IPS-20b (cell line): ENCODE measurements around the gene LRRC75A.

ENCODE experiments used
- H3K27ac ChIP-seq: one replicate; pipeline ENCODE4 v1.5.1; 2013; ENCODE audit warnings: low read length
- H3K27me3 ChIP-seq: 2 replicates; pipeline ENCODE4 v1.6.1; 2013; ENCODE audit warnings: mild to moderate bottlenecking, low read length, inconsistent platforms; ENCODE audit not compliant: insufficient read depth
- H3K36me3 ChIP-seq: 2 replicates; pipeline ENCODE4 v1.6.1; 2013; ENCODE audit warnings: low read depth, mild to moderate bottlenecking, inconsistent platforms, low read length, moderate library complexity; ENCODE audit not compliant: insufficient read depth
- H3K4me1 ChIP-seq: 2 replicates; pipeline ENCODE4 v1.6.1; 2013; ENCODE audit warnings: mild to moderate bottlenecking, control low read depth, inconsistent platforms, low read length, moderate library complexity; ENCODE audit not compliant: insufficient read depth
- H3K4me3 ChIP-seq: 2 replicates; pipeline ENCODE4 v1.5.1; 2013; ENCODE audit warnings: mild to moderate bottlenecking, low read length, inconsistent platforms
- H3K9ac ChIP-seq: 2 replicates; pipeline ENCODE4 v1.6.1; 2013; ENCODE audit warnings: low read depth, mild to moderate bottlenecking, inconsistent platforms, low read length, moderate library complexity
- H3K9me3 ChIP-seq: 2 replicates; pipeline ENCODE4 v1.6.1; 2013; ENCODE audit warnings: mild to moderate bottlenecking, low read depth, low read length, inconsistent platforms; ENCODE audit not compliant: insufficient read depth

The LRRC75A gene

GRCh38 chr17:16467886-16468285, 24.1 kb downstream of the LRRC75A start:
- H3K9ac ChIP-seq = no peak overlapping the region
- no peaks in the 10 kb centered on the region for H3K27me3 ChIP-seq
- H3K27ac ChIP-seq = no peak overlapping the region
- H3K4me3 ChIP-seq = no peak overlapping the region
- H3K9me3 ChIP-seq = no peaks in the 10 kb centered on the region
- H3K36me3 ChIP-seq = no peaks in the 10 kb centered on the region
- H3K4me1 ChIP-seq = no peaks in the 10 kb centered on the region; the same call in 1 of the 2 replicates

DNA sequence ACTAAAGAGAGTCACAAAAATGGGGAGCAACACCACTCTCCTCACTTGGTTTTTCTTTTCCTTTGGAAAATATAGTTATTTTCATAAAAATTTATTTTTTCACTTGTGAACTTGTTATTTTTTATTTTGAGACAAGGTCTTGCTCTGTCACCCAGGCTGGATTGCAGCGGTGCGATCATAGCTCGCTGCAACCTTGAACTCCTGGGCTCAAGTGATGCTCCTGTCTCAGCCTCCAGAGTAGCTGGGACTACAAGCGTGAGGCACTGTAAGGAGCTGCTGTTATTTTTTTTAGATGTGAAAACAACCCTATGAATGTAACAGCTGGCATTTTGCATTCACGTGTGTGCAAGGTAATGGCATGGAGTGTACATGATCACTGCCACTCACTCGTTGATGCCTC, 24.9 kb downstream of the LRRC75A start:
- Histone ChIP-seq H3K36me3 (no peaks in the 10 kb centered on the region), H3K4me3 (no peak overlapping the region), H3K9ac (no peak overlapping the region), H3K4me1 (no peaks in the 10 kb centered on the region; the same call in 1 of the 2 replicates), H3K27me3 (no peaks in the 10 kb centered on the region), H3K27ac (no peak overlapping the region), H3K9me3 (no peaks in the 10 kb centered on the region)

- Histone ChIP-seq H3K4me3 (no peak overlapping the region), H3K4me1 (no peaks in the 10 kb centered on the region; the same call in 1 of the 2 replicates), H3K9me3 (no peaks in the 10 kb centered on the region), H3K27ac (no peak overlapping the region), H3K9ac (no peak overlapping the region), H3K36me3 (no peaks in the 10 kb centered on the region), H3K27me3 (no peaks in the 10 kb centered on the region)
Measured at GRCh38 chr17:16466407-16466806, 25.6 kb downstream of the LRRC75A start.

DNA sequence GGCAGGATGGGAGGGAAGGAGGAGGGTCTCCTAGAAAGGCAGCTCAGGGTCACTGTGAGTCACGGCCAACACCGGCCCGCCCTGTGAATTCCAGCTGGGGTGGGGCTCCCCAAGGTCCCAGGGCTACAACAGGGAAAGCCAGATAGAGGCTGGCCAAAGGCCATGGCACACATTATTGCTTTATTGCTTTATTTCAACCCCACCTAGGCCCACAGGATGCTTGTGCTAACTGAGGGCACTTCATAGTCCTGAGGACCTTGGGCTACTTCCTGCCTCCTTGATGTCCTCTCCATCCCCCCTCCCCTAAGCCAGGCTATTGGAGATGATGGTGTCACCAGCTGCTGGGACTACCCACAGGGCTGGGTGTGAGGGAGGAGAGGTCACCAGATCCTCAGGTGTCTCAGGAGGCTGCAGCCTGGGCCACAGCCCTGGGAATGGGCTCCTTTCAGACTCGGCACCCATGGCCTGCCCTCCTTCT, 26.1 kb downstream of the LRRC75A start:
- Histone ChIP-seq H3K9me3 (no peaks in the 10 kb centered on the region), H3K4me1 (no peaks in the 10 kb centered on the region; the same call in 1 of the 2 replicates), H3K27ac (no peak overlapping the region), H3K27me3 (no peaks in the 10 kb centered on the region), H3K9ac (no peak overlapping the region), H3K4me3 (no peak overlapping the region), H3K36me3 (peaks cover 4% of the 10 kb centered on the region)

- no peaks in the 10 kb centered on the region for H3K27me3 ChIP-seq
- H3K9ac ChIP-seq = no peak overlapping the region
- H3K36me3 ChIP-seq = peaks cover 6% of the 10 kb centered on the region
- H3K4me1 ChIP-seq = peaks cover 4% of the 10 kb centered on the region; the same call in 1 of the 2 replicates
- no peak overlapping the region for H3K27ac ChIP-seq
- no peak overlapping the region for H3K4me3 ChIP-seq
- no peaks in the 10 kb centered on the region for H3K9me3 ChIP-seq
Measured at GRCh38 chr17:16465052-16465312, 27.0 kb downstream of the LRRC75A start.

- Histone ChIP-seq H3K9ac (no peak overlapping the region), H3K27me3 (no peaks in the 10 kb centered on the region), H3K36me3 (peaks cover 6% of the 10 kb centered on the region), H3K4me1 (peaks cover 9% of the 10 kb centered on the region; the same call in 1 of the 2 replicates), H3K27ac (no peak overlapping the region), H3K9me3 (no peaks in the 10 kb centered on the region), H3K4me3 (no peak overlapping the region)
Measured at GRCh38 chr17:16464303-16465051, 27.5 kb downstream of the LRRC75A start.

DNA sequence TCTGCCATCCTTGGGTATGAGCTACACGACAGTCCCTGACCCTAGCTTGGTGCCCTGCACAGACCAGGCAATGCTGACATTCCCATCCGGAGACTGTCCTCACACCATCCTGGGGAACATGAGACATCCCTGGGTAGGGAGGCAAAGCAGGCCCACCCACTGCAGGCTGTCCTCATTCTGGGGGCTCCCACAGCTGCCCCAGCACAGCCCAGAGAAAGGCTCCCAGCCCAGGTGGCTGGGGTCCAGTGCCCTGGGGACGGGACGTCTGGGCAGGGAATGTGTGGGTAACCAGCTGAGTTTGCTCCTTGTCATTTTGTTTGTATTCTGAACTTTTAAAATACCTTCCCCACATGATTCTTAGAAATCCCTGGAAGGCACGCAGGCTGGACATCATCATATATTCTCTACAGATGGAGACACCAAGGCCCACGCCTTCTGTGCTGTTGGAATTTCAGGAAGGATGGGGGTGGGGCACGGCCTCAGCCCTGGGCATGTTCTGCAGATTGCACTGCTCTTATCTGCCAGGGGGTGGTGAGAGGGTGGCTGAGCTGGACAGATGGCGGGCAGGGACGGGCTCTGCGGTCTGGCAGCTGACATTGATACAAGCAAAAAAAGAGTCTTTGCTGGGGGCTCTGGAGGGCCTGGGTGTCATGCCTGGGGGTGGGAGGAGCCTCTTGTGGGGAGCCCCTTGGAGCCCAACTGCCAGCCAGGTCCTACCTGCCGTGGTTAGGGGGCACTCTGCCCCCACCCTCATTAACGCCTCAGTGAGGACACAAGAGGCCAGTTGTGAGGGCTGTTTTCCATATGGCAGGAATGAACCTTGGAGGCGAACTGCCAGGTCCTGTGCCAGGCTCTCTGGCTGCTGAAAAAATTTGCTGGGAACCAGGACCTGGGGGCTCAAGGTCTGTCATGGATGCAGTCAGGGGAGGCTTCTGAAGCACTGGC, 28.4 kb downstream of the LRRC75A start:
- peaks cover 9% of the 10 kb centered on the region; the same call in 1 of the 2 replicates for H3K4me1 ChIP-seq
- no peaks in the 10 kb centered on the region for H3K9me3 ChIP-seq
- peaks cover 6% of the 10 kb centered on the region for H3K36me3 ChIP-seq
- no peak overlapping the region for H3K9ac ChIP-seq
- no peak overlapping the region for H3K4me3 ChIP-seq
- no peak overlapping the region for H3K27ac ChIP-seq
- H3K27me3 ChIP-seq = no peaks in the 10 kb centered on the region

GRCh38 chr17:16462070-16462864, 29.7 kb downstream of the LRRC75A start:
- Histone ChIP-seq H3K36me3 (peaks cover 6% of the 10 kb centered on the region), H3K4me1 (peaks cover 9% of the 10 kb centered on the region; the same call in 1 of the 2 replicates), H3K9ac (no peak overlapping the region), H3K27ac (no peak overlapping the region), H3K27me3 (no peaks in the 10 kb centered on the region), H3K9me3 (no peaks in the 10 kb centered on the region), H3K4me3 (no peak overlapping the region)

DNA sequence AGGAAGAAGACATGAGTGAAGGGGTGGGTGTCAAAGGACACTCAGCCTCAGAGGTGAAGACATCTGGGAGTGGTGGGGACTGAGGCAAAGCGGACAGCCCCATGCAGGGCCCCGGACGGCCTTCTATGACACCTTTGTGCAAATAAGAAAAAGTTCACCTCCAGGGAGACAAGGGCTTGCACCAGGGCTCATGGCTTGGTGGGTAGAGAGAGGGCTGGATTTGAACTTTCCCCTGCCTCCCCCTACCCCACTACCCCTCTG, 30.5 kb downstream of the LRRC75A start:
- Histone ChIP-seq H3K4me3 (no peak overlapping the region), H3K9ac (no peak overlapping the region), H3K27ac (no peak overlapping the region), H3K36me3 (peaks cover 6% of the 10 kb centered on the region), H3K4me1 (peaks cover 9% of the 10 kb centered on the region; the same call in 1 of the 2 replicates), H3K9me3 (no peaks in the 10 kb centered on the region), H3K27me3 (no peaks in the 10 kb centered on the region)

DNA sequence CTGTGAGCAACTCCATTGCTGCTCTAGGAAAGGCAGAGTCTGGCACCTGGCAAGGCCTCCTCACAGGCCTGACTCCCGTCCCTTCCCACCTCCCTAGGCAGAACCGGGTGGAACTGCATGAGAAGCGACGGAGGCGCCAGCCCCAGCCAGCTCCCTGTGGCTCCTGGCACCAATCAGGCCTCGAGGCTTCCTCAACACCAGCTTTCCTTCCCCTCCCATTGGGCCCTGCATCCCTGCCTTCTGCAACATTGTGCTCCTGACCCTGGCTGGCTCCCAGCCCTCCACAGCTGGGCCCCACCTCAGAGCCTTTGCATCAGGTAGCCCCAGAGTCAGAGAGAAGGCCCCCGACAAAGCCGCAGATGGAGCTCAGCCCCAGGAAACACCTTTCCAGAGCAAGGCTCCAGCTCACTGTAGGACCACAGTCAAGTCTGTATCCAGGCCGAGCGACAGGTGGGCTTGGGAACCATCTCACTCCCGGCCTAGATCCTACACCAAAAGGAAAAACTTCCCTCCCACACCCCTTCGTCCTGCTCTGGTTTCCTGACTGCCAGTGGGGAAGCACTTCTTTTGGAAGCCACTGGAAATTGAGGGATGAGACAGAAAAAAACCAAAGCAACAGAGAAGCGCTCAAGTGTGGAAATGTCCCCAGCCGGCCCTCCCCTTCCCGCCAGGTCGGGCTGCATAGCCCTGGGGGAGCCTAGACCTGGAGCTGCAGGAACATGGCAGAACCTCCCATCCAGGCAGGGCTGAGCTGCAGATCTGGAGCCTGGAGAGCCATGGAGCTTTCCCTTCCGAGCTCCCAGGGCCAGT, 31.0 kb downstream of the LRRC75A start:
- Histone ChIP-seq H3K4me3 (no peak overlapping the region), H3K36me3 (peaks cover 6% of the 10 kb centered on the region), H3K9me3 (no peaks in the 10 kb centered on the region), H3K27ac (no peak overlapping the region), H3K4me1 (peaks cover 9% of the 10 kb centered on the region; the same call in 1 of the 2 replicates), H3K27me3 (no peaks in the 10 kb centered on the region), H3K9ac (no peak overlapping the region)
